KMS-11 (cell line): ENCODE results near the gene PDE6B.
"Not testable (repeated sequence)": the region's sequence is repeated elsewhere in the genome, so short reads cannot be mapped to it uniquely, and the experiment has no call there.

ENCODE experiments used
- H2AFZ ChIP-seq: fragments of 200-600 bp; sonication (generic); 2 replicates; pipeline ENCODE4 v1.6.1; 2016; ENCODE audit warnings: antibody characterized with exemption, mixed run types, low read depth
- H3K27ac ChIP-seq: fragments of 200-600 bp; sonication (generic); 2 replicates; pipeline ENCODE4 v1.6.1; 2016; ENCODE audit warnings: mild to moderate bottlenecking, mixed run types
- H3K27me3 ChIP-seq: fragments of 200-600 bp; sonication (generic); 2 replicates; pipeline ENCODE4 v1.6.1; 2017; ENCODE audit warnings: mild to moderate bottlenecking, low read depth, mixed run types, moderate library complexity; ENCODE audit not compliant: insufficient read depth
- H3K36me3 ChIP-seq: fragments of 200-600 bp; sonication (generic); 2 replicates; pipeline ENCODE4 v1.6.1; 2017; ENCODE audit warnings: mild to moderate bottlenecking, mixed run types; ENCODE audit not compliant: insufficient read depth
- H3K4me1 ChIP-seq: fragments of 200-600 bp; sonication (generic); 2 replicates; pipeline ENCODE4 v1.6.1; 2016; ENCODE audit warnings: mild to moderate bottlenecking, low read depth, mixed run types; ENCODE audit not compliant: poor library complexity, severe bottlenecking
- H3K4me2 ChIP-seq: fragments of 200-600 bp; sonication (generic); 2 replicates; pipeline ENCODE4 v1.7.0; 2016; ENCODE audit warnings: mild to moderate bottlenecking, mixed run types
- H3K4me3 ChIP-seq: fragments of 200-600 bp; sonication (generic); IDR thresholded peaks from 2 replicates; pipeline ENCODE4 v1.6.1; 2017; ENCODE audit warnings: low read depth, low read length, mixed read lengths; ENCODE audit not compliant: insufficient read depth
- H3K79me2 ChIP-seq: fragments of 200-600 bp; sonication (generic); 2 replicates; pipeline ENCODE4 v1.6.1; 2016; ENCODE audit warnings: low read depth, mixed run types; ENCODE audit not compliant: insufficient read depth
- H3K9ac ChIP-seq: fragments of 200-600 bp; sonication (generic); 2 replicates; pipeline ENCODE4 v1.6.1; 2016; ENCODE audit warnings: mild to moderate bottlenecking, mixed run types
- H4K20me1 ChIP-seq: fragments of 200-600 bp; sonication (generic); 2 replicates; pipeline ENCODE4 v1.6.1; 2016; ENCODE audit warnings: mild to moderate bottlenecking, mixed run types; ENCODE audit not compliant: insufficient read depth
- CTCF ChIP-seq: fragments of 200-600 bp; sonication (generic); conservative IDR thresholded peaks from 2 replicates; pipeline ENCODE4 v1.6.1; 2017; ENCODE audit warnings: low read depth, mild to moderate bottlenecking, antibody characterized with exemption, low read length, moderate library complexity, mixed read lengths

PDE6B gene

GRCh38 chr4:634599-634985 lies 9.2 kb downstream of the PDE6B start:
- H3K9ac ChIP-seq = no peak overlapping the region
- H2AFZ ChIP-seq = no peak overlapping the region
- no peaks in the 10 kb centered on the region for H3K4me1 ChIP-seq
- no peaks in the 10 kb centered on the region for H3K27me3 ChIP-seq
- no peaks in the 10 kb centered on the region for H3K79me2 ChIP-seq
- H3K4me2 ChIP-seq = no peak overlapping the region
- no peak overlapping the region for H3K4me3 ChIP-seq
- no peaks in the 10 kb centered on the region for H4K20me1 ChIP-seq
- TF ChIP-seq CTCF = no peak
- H3K27ac ChIP-seq = no peak overlapping the region
- H3K36me3 ChIP-seq = no peaks in the 10 kb centered on the region

GRCh38 chr4:635066-635835 lies 9.9 kb downstream of the PDE6B start:
- H3K27me3 ChIP-seq, H3K4me3 ChIP-seq, H3K27ac ChIP-seq, H2AFZ ChIP-seq, H3K36me3 ChIP-seq, H3K4me2 ChIP-seq, H3K4me1 ChIP-seq, H4K20me1 ChIP-seq, H3K9ac ChIP-seq, H3K79me2 ChIP-seq: not testable (repeated sequence)

GRCh38 chr4:635851-636627 lies 10.7 kb downstream of the PDE6B start:
- no peak for TF ChIP-seq CTCF
- Histone ChIP-seq H3K4me2 (no peak overlapping the region), H3K9ac (no peak overlapping the region), H3K27me3 (no peaks in the 10 kb centered on the region), H3K4me1 (no peaks in the 10 kb centered on the region), H2AFZ (no peak overlapping the region), H4K20me1 (no peaks in the 10 kb centered on the region), H3K4me3 (no peak overlapping the region), H3K79me2 (no peaks in the 10 kb centered on the region), H3K27ac (no peak overlapping the region), H3K36me3 (no peaks in the 10 kb centered on the region)

- no peaks in the 10 kb centered on the region for H3K79me2 ChIP-seq
- H3K27ac ChIP-seq = no peak overlapping the region
- no peak overlapping the region for H3K9ac ChIP-seq
- TF ChIP-seq CTCF = no peak
- H3K4me1 ChIP-seq = no peaks in the 10 kb centered on the region
- no peak overlapping the region for H3K4me3 ChIP-seq
- H2AFZ ChIP-seq = no peak overlapping the region
- no peak overlapping the region for H3K4me2 ChIP-seq
- H4K20me1 ChIP-seq = no peaks in the 10 kb centered on the region
- H3K27me3 ChIP-seq = no peaks in the 10 kb centered on the region
- no peaks in the 10 kb centered on the region for H3K36me3 ChIP-seq
Observed at GRCh38 chr4:636628-637159, 11.3 kb downstream of the PDE6B start.
